DND-41 (cell line): ENCODE measurements around the gene RHCG.

Experiments used
- ATAC-seq: fragments of 200-7000 bp; cut with Tn5 transposase; 3 replicates; pipeline ENCODE4 v1.9.1; 2021; ENCODE audit warnings: low read depth; ENCODE audit not compliant: insufficient read depth
- DNase-seq: peaks from one replicate; pipeline ENCODE4 v3.0.0-alpha.2; 2020
- H2AFZ ChIP-seq: 2 replicates; pipeline ENCODE4 v1.6.0; 2012; ENCODE audit warnings: low read depth, low read length
- H3K27ac ChIP-seq: 2 replicates; pipeline ENCODE4 v1.5.1; 2012; ENCODE audit warnings: low read length, inconsistent platforms
- H3K27me3 ChIP-seq: fragments of 200-600 bp; sonication (generic); 2 replicates; pipeline ENCODE4 v1.6.0; 2012; ENCODE audit warnings: low read length, mild to moderate bottlenecking, inconsistent platforms; ENCODE audit not compliant: insufficient read depth, poor library complexity
- H3K36me3 ChIP-seq: 2 replicates; pipeline ENCODE4 v1.5.1; 2012; ENCODE audit warnings: low read length, inconsistent platforms; ENCODE audit not compliant: insufficient read depth
- H3K4me1 ChIP-seq: 2 replicates; pipeline ENCODE4 v1.5.1; 2012; ENCODE audit warnings: mild to moderate bottlenecking, low read length; ENCODE audit not compliant: insufficient read depth
- H3K4me2 ChIP-seq: 2 replicates; pipeline ENCODE4 v1.6.0; 2012; ENCODE audit warnings: mild to moderate bottlenecking, moderate library complexity, low read length, inconsistent platforms; ENCODE audit not compliant: insufficient read depth
- H3K4me3 ChIP-seq, 2 experiments: fragments of 200-600 bp in 1 of 2; shearing (Covaris generic) in 1 of 2; 2 replicates each; pipeline ENCODE4 v1.5.1; 2012 to 2016; ENCODE audit warnings: inconsistent platforms in 2 of 2, low read length in 2 of 2, mild to moderate bottlenecking in 2 of 2, low read depth in 1 of 2, moderate library complexity in 1 of 2
- H3K79me2 ChIP-seq: 2 replicates; pipeline ENCODE4 v1.6.0; 2012; ENCODE audit warnings: low read length, inconsistent platforms; ENCODE audit not compliant: insufficient read depth
- H3K9ac ChIP-seq: 2 replicates; pipeline ENCODE4 v1.6.0; 2012; ENCODE audit warnings: low read depth, mild to moderate bottlenecking, inconsistent platforms, low read length, moderate library complexity
- H3K9me3 ChIP-seq: 2 replicates; pipeline ENCODE4 v1.5.1; 2012; ENCODE audit warnings: low read length, moderate library complexity, mild to moderate bottlenecking, inconsistent platforms; ENCODE audit not compliant: insufficient read depth, severe bottlenecking
- H4K20me1 ChIP-seq: 2 replicates; pipeline ENCODE4 v1.6.0; 2012; ENCODE audit warnings: low read length; ENCODE audit not compliant: insufficient read depth
- EZH2 ChIP-seq: IDR thresholded peaks from 3 replicates; pipeline ENCODE4 v1.6.1; 2012; ENCODE audit warnings: borderline replicate concordance, low read depth, mild to moderate bottlenecking, moderate library complexity, low read length, inconsistent platforms; ENCODE audit not compliant: severe bottlenecking
- TF ChIP-seq, protein P1 (sequence below): IDR thresholded peaks from 2 replicates; pipeline ENCODE4 v1.5.1; 2012; ENCODE audit warnings: borderline replicate concordance, low read length, moderate library complexity, mild to moderate bottlenecking; ENCODE audit not compliant: poor library complexity, severe bottlenecking; ENCODE audit errors: extremely low read depth

RHCG gene

DNA sequence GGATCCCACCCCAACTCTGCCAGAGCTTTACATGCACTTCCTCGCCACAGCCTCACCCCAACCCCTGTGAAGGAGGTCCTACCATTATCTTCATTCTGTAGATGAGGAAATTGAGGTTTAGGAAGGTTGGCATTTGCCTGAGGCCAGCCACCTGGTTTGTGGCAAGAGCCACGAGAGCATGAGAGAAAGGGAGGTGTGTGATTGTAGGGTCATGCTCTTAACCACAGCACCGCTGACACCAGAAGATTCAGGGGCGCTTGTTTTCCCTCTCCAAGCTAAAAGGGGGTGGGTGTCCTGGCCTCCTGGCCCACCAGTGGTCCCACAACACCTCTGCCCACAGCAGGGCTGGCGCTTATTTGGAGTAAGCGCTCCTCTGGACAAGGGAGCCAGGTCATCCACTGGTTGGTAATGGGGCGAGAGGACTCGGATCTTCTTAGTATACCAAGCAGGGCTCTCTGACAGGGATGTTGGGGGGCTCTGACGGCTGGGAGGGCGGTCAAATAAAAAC is 691 bp downstream of the RHCG start:
- H3K4me1 ChIP-seq, result no peaks in the 10 kb centered on the region
- H3K4me2 ChIP-seq, result no peak overlapping the region
- no peaks in the 10 kb centered on the region for H3K9me3 ChIP-seq
- no peak overlapping the region for H2AFZ ChIP-seq
- ATAC-seq (peak; percentile 69), DNase-seq (peak; percentile 30)
- no peaks in the 10 kb centered on the region for H3K36me3 ChIP-seq
- no peak overlapping the region for H3K27ac ChIP-seq
- H3K79me2 ChIP-seq, result no peaks in the 10 kb centered on the region
- H3K4me3 ChIP-seq, result no peak overlapping the region
- peaks cover 6% of the 10 kb centered on the region for H3K27me3 ChIP-seq
- H4K20me1 ChIP-seq, result no peaks in the 10 kb centered on the region
- no peak overlapping the region for H3K9ac ChIP-seq
- TF ChIP-seq, protein P1, sequence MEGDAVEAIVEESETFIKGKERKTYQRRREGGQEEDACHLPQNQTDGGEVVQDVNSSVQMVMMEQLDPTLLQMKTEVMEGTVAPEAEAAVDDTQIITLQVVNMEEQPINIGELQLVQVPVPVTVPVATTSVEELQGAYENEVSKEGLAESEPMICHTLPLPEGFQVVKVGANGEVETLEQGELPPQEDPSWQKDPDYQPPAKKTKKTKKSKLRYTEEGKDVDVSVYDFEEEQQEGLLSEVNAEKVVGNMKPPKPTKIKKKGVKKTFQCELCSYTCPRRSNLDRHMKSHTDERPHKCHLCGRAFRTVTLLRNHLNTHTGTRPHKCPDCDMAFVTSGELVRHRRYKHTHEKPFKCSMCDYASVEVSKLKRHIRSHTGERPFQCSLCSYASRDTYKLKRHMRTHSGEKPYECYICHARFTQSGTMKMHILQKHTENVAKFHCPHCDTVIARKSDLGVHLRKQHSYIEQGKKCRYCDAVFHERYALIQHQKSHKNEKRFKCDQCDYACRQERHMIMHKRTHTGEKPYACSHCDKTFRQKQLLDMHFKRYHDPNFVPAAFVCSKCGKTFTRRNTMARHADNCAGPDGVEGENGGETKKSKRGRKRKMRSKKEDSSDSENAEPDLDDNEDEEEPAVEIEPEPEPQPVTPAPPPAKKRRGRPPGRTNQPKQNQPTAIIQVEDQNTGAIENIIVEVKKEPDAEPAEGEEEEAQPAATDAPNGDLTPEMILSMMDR, result no peak
- TF ChIP-seq EZH2, result no peak

DNA sequence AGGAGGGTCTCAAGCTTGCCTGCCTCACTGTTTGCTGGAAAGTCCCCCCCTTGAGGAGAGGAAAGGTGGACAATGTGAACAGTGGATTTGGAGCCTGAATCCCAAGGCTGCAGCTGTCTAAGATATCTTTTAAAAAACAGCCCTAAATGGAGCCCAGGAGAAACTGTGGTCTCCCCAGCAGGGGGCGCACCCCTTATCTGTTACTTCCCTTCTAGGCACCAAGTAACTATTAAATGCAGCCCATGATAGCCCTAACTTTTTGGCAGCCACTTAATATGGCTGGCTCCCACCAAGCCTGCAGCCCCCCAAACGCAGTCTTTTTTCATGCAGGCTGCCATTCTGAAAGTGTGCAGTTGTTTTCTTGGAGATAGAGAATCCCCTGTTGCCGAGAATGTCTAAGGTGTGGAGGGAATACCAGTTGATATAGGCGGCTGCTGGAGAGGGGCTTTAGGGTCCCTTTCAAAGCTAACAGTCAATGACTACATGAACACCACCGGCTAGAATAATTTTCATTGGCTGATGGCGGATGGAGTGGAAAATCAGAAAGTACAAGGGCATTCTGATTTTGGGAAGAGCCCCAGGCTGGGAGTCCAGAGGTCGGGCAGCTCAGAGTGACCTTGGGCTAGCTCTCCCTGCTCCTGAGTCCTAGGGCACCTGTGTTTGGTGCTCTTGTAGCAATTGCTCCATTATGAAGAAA is 1.3 kb downstream of the RHCG start:
- no peak overlapping the region for H3K4me2 ChIP-seq

DNA sequence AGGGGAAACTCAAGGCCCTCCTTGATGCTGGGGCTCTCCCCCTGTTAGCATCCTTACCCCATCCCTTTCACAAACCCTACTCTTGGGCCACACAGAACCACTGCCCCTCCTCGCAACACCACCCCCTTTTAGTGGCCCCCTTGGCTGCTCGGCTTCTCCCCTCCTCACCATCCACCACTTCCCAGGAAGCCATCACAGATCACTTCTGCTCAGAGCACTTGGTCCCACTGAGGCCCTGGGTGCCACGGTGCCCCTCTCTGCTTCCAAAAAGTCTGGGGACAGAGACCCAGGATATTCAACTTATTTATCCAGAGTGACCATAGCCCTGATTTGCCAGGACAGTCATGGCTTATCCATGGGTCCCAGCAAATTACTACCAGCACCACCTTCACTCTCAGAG is 2.4 kb downstream of the RHCG start:
- DNase-seq (no peak), ATAC-seq (no peak)
- Histone ChIP-seq H3K27me3 (peaks cover 6% of the 10 kb centered on the region), H3K27ac (no peak overlapping the region), H2AFZ (no peak overlapping the region), H3K4me3 (no peak overlapping the region), H4K20me1 (no peaks in the 10 kb centered on the region), H3K36me3 (no peaks in the 10 kb centered on the region), H3K4me1 (no peaks in the 10 kb centered on the region), H3K79me2 (no peaks in the 10 kb centered on the region), H3K4me2 (no peak overlapping the region), H3K9ac (no peak overlapping the region), H3K9me3 (no peaks in the 10 kb centered on the region)
- TF ChIP-seq, protein P1, result no peak
- TF ChIP-seq EZH2, result no peak

More for the DNA sequence above, 1.3 kb downstream of the RHCG start:
- DNase-seq, result no peak
- no peak for ATAC-seq
- Histone ChIP-seq H3K9ac (no peak overlapping the region), H3K4me1 (no peaks in the 10 kb centered on the region), H3K27ac (no peak overlapping the region), H3K36me3 (no peaks in the 10 kb centered on the region), H3K4me3 (no peak overlapping the region), H4K20me1 (no peaks in the 10 kb centered on the region), H3K27me3 (peaks cover 6% of the 10 kb centered on the region), H3K79me2 (no peaks in the 10 kb centered on the region), H3K9me3 (no peaks in the 10 kb centered on the region), H2AFZ (no peak overlapping the region)
- no peak for TF ChIP-seq EZH2
- TF ChIP-seq, protein P1, result peak; percentile 54
